HCT116 (cell line): ENCODE results near the gene GYPC. TPM values are rescaled to one million over a fixed set of nuclear protein-coding genes. Genes with fewer than 3 reads are reported as not detected.
"Not testable (repeated sequence)": the region's sequence is repeated elsewhere in the genome, so short reads cannot be mapped to it uniquely, and the experiment has no call there.

ENCODE experiments used
- ATAC-seq: fragments of 200-7000 bp; cut with Tn5 transposase; 2 replicates; pipeline ENCODE4 v1.9.1; 2020; ENCODE audit warnings: mild to moderate bottlenecking, moderate library complexity
- BruUV-seq: library from RNA; stranded (reverse); fragments of 400-500 nt; replicated peaks from 2 replicates; lab custom pipeline; 2021; lab: Mats Ljungman, UMichigan
- CTCF ChIA-PET: fragments of 300-600 bp; sonication (Branson Sonifier 250); formaldehyde crosslinking; loops from one replicate; lab custom pipeline; 2021; ENCODE audit warnings: antibody characterized with exemption; lab: Charles Lee
- POLR2A ChIA-PET: fragments of 300-600, 350-600 bp; sonication (Branson Sonifier 250); formaldehyde crosslinking; loops from one replicate; lab custom pipeline; 2021; ENCODE audit warnings: antibody characterized with exemption; lab: Charles Lee
- RAD21 ChIA-PET, 2 experiments: fragments of 300-600 bp; sonication (Branson Sonifier 250); formaldehyde crosslinking; loops; one replicate each; lab custom pipeline; 2023; ENCODE audit warnings: low total read pairs in 2 of 2; ENCODE audit not compliant: uncharacterized antibody in 2 of 2, unreplicated experiment in 2 of 2, low non-redundant PET in 1 of 2; lab: Charles Lee
- DNase-seq: peaks from one replicate; pipeline ENCODE4 v3.0.0-alpha.2; 2010; ENCODE audit warnings: low read depth, low spot score
- H2AFZ ChIP-seq: fragments of 200-600 bp; shearing (Covaris generic), sonication (generic); 2 replicates; pipeline ENCODE4 v1.6.1; 2017; ENCODE audit warnings: low read depth, mixed run types, mixed read lengths, antibody characterized with exemption, low read length; ENCODE audit not compliant: poor library complexity, severe bottlenecking
- H3K27ac ChIP-seq: 2 replicates; pipeline ENCODE4 v1.5.1; 2012; ENCODE audit warnings: low read depth, low read length
- H3K27me3 ChIP-seq: fragments of 200-600 bp; sonication (generic); 2 replicates; pipeline ENCODE4 v1.6.1; 2016; ENCODE audit warnings: mixed run types, low read length, mixed read lengths; ENCODE audit not compliant: insufficient read depth
- H3K36me3 ChIP-seq, 2 experiments: fragments of 200-500 bp in 1 of 2; fragments of 200-600 bp in 1 of 2; sonication (Bioruptor generic) in 1 of 2; sonication (generic) in 1 of 2; 2 replicates each; pipeline versions ENCODE4 v1.5.1 to v1.6.1; 2014 to 2016; ENCODE audit warnings: low read length in 2 of 2, inconsistent platforms in 1 of 2, mixed read lengths in 1 of 2, mixed run types in 1 of 2; ENCODE audit not compliant: insufficient read depth in 2 of 2, control insufficient read depth in 1 of 2
- H3K4me1 ChIP-seq, 2 experiments: fragments of 200-600 bp in 1 of 2; sonication (generic) in 1 of 2; 2 replicates each; pipeline versions ENCODE4 v1.5.1 to v1.6.1; 2012 to 2017; ENCODE audit warnings: low read length in 2 of 2, inconsistent platforms in 1 of 2, mild to moderate bottlenecking in 1 of 2, mixed read lengths in 1 of 2, mixed run types in 1 of 2, moderate library complexity in 1 of 2; ENCODE audit not compliant: insufficient read depth in 2 of 2, control insufficient read depth in 1 of 2
- H3K4me2 ChIP-seq: fragments of 200-600 bp; sonication (generic); 2 replicates; pipeline ENCODE4 v1.6.1; 2017; ENCODE audit warnings: mixed run types, low read length, mixed read lengths
- H3K4me3 ChIP-seq, 2 experiments: fragments of 200-600 bp in 1 of 2; sonication (generic) in 1 of 2; replicated peaks in 1 of 2; 2 replicates each; pipeline ENCODE4 v1.5.1; 2011 to 2016; ENCODE audit warnings: low read length in 2 of 2, control low read depth in 1 of 2, low read depth in 1 of 2, mild to moderate bottlenecking in 1 of 2, mixed read lengths in 1 of 2, mixed run types in 1 of 2
- H3K79me2 ChIP-seq: fragments of 200-600 bp; sonication (generic); 2 replicates; pipeline ENCODE4 v1.6.1; 2017; ENCODE audit warnings: mild to moderate bottlenecking, mixed run types, low read length, moderate library complexity, mixed read lengths; ENCODE audit not compliant: insufficient read depth
- H3K9ac ChIP-seq: fragments of 200-600 bp; sonication (generic); 2 replicates; pipeline ENCODE4 v1.6.1; 2016; ENCODE audit warnings: low read length, mixed read lengths
- H3K9me2 ChIP-seq: fragments of 200-600 bp; sonication (generic), shearing (Covaris generic); 2 replicates; pipeline ENCODE4 v1.6.1; 2017; ENCODE audit warnings: mixed run types, mild to moderate bottlenecking, moderate library complexity; ENCODE audit not compliant: insufficient read depth
- H3K9me3 ChIP-seq, 2 experiments: fragments of 200-500 bp in 1 of 2; fragments of 200-600 bp in 1 of 2; sonication (Bioruptor generic) in 1 of 2; sonication (generic) in 1 of 2; 2 replicates each; pipeline ENCODE4 v1.6.1; 2014 to 2017; ENCODE audit warnings: low read length in 2 of 2, mixed read lengths in 2 of 2, inconsistent platforms in 1 of 2, low read depth in 1 of 2, mild to moderate bottlenecking in 1 of 2, mixed run types in 1 of 2, moderate library complexity in 1 of 2; ENCODE audit not compliant: control insufficient read depth in 1 of 2, insufficient read depth in 1 of 2
- H4K20me1 ChIP-seq: fragments of 200-600 bp; sonication (generic), shearing (Covaris generic); 2 replicates; pipeline ENCODE4 v1.6.1; 2017; ENCODE audit warnings: mixed run types, mild to moderate bottlenecking, moderate library complexity; ENCODE audit not compliant: insufficient read depth
- EZH2phosphoT487 ChIP-seq: fragments of 200-600 bp; IDR thresholded peaks from 2 replicates; pipeline ENCODE4 v1.6.1; 2018; ENCODE audit warnings: antibody characterized with exemption, borderline replicate concordance
- JUND ChIP-seq: IDR thresholded peaks from 2 replicates; pipeline ENCODE4 v1.6.1; 2012
- POLR2A ChIP-seq: IDR thresholded peaks from 2 replicates; pipeline ENCODE4 v1.7.0; 2011; ENCODE audit warnings: borderline replicate concordance; ENCODE audit not compliant: insufficient read depth, insufficient read length; ENCODE audit errors: extremely low read depth
- POLR2AphosphoS5 ChIP-seq: IDR thresholded peaks from 2 replicates; pipeline ENCODE4 v1.6.1; 2011; ENCODE audit warnings: mild to moderate bottlenecking, low read depth, low read length, moderate library complexity
- SRF ChIP-seq: IDR thresholded peaks from 2 replicates; pipeline ENCODE4 v1.6.1; 2012; ENCODE audit warnings: low read depth
- TCF7L2 ChIP-seq: IDR thresholded peaks from 2 replicates; pipeline ENCODE4 v1.7.0; 2011; ENCODE audit warnings: borderline replicate concordance, inconsistent platforms; ENCODE audit not compliant: insufficient read depth, insufficient read length; ENCODE audit errors: extremely low read depth
- intact Hi-C: fragments of 100-400 bp; cut with micrococcal nuclease; formaldehyde crosslinking; loops from 2 replicates; pipeline ENCODE4 v1.10.0; 2022
- total RNA-seq: library from RNA; stranded (reverse); gene quantifications from one replicate; pipeline ENCODE4 v1.2.1, GENCODE V29; 2021; ENCODE audit not compliant: unreplicated experiment
- TF ChIP-seq, protein P1 (sequence below): IDR thresholded peaks from 2 replicates; pipeline ENCODE4 v1.6.1; 2012
- TF ChIP-seq, protein P2 (sequence below): IDR thresholded peaks from 2 replicates; pipeline ENCODE4 v1.6.1; 2011; ENCODE audit warnings: mild to moderate bottlenecking, low read length, moderate library complexity; ENCODE audit not compliant: insufficient replicate concordance; ENCODE audit errors: extremely low read depth
- TF ChIP-seq, protein P3 (sequence below), 3 experiments: fragments of 200-600 bp in 1 of 3; sonication (generic) in 1 of 3; IDR thresholded peaks in 2 of 3; conservative IDR thresholded peaks in 1 of 3; 2 replicates each; pipeline ENCODE4 v1.5.1; 2012 to 2017; ENCODE audit warnings: low read depth in 2 of 3, low read length in 2 of 3, antibody characterized with exemption in 1 of 3, borderline replicate concordance in 1 of 3, control low read depth in 1 of 3, mild to moderate bottlenecking in 1 of 3, mixed read lengths in 1 of 3, mixed run types in 1 of 3, moderate library complexity in 1 of 3; ENCODE audit not compliant: insufficient read depth in 1 of 3

GYPC gene
- total RNA-seq, 1 experiment from 2014 or later, result 0.66 TPM

DNA sequence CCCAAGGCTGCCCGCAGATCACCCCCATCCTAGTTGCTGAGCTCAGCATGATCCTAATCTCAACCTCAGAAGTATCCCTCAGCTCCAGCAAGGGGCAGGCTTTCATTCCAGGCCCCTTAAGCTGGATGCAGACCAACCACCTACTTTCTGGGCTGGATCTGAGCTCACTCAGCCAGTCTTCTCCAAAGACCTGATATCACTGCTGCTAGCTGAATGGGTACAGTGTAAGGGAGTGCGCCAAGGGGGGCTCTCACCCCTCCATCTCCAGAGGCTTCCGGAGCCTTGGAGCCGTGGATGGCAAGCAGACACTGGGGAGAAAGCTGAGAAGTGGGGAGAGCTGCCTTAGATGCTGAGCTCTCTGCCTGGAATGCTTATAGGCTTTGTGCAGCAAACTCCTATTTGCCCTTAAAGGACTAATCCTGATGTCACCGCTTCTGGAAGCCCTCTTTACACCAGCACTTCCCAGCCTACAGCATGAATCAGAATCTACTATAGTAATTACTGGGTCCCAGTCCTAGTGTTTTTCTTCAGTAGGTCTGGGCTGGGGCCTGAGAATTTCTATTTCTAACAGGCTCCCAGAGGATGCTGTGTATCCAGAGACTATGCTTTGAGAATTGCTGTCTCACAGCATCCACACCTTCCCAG, 31.0 kb downstream of the GYPC start:
- RAD21 ChIA-PET, result no interaction called here
- H3K4me1 ChIP-seq, result no peaks in the 10 kb centered on the region
- H2AFZ ChIP-seq, result no peak overlapping the region
- no peaks in the 10 kb centered on the region for H3K9me3 ChIP-seq
- H3K9ac ChIP-seq, result no peak overlapping the region
- no TSS peak for BruUV-seq
- H3K9me2 ChIP-seq, result no peaks in the 10 kb centered on the region
- no peak overlapping the region for H3K27ac ChIP-seq
- TF ChIP-seq, protein P1, sequence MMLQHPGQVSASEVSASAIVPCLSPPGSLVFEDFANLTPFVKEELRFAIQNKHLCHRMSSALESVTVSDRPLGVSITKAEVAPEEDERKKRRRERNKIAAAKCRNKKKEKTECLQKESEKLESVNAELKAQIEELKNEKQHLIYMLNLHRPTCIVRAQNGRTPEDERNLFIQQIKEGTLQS, result no peak
- TF ChIP-seq POLR2AphosphoS5 (no peak), JUND (no peak)
- H3K79me2 ChIP-seq, result no peaks in the 10 kb centered on the region
- H3K36me3 ChIP-seq, result no peaks in the 10 kb centered on the region
- intact Hi-C loops, result no loop called here
- peaks cover 29% of the 10 kb centered on the region for H3K27me3 ChIP-seq
- no peak overlapping the region for H3K4me2 ChIP-seq
- ATAC-seq (no peak), DNase-seq (no peak)
- POLR2A ChIA-PET, result no interaction called here
- CTCF ChIA-PET, result no interaction called here
- no peak overlapping the region for H3K4me3 ChIP-seq
- H4K20me1 ChIP-seq, result no peaks in the 10 kb centered on the region

DNA sequence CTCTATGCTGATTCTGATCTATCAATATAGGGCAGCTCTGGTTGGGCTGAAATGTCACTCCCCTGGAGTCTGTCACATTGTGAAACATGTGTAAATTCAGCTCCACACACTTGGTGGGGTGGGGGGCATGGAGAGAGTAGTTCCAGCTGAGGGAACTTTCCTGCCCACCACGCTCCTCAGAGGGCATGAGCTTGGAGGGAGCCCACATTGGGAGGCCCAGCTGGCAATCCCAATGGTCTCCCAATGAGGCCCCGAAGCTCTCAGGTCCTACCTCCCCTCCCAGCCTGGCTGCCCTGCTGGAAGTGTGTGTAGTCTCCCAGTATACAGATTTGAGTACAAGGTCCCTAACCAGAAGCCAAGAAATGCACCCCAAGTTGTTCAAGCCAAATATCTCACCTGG, 31.5 kb downstream of the GYPC start:
- Histone ChIP-seq H3K4me3 (no peak overlapping the region), H4K20me1 (no peaks in the 10 kb centered on the region)
- no peak for DNase-seq
- TF ChIP-seq SRF (no peak), TCF7L2 (no peak), POLR2AphosphoS5 (no peak), POLR2A (no peak), JUND (no peak), EZH2phosphoT487 (no peak)
- TF ChIP-seq, protein P2, sequence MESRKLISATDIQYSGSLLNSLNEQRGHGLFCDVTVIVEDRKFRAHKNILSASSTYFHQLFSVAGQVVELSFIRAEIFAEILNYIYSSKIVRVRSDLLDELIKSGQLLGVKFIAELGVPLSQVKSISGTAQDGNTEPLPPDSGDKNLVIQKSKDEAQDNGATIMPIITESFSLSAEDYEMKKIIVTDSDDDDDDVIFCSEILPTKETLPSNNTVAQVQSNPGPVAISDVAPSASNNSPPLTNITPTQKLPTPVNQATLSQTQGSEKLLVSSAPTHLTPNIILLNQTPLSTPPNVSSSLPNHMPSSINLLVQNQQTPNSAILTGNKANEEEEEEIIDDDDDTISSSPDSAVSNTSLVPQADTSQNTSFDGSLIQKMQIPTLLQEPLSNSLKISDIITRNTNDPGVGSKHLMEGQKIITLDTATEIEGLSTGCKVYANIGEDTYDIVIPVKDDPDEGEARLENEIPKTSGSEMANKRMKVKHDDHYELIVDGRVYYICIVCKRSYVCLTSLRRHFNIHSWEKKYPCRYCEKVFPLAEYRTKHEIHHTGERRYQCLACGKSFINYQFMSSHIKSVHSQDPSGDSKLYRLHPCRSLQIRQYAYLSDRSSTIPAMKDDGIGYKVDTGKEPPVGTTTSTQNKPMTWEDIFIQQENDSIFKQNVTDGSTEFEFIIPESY, result no peak
- TF ChIP-seq, protein P3, sequence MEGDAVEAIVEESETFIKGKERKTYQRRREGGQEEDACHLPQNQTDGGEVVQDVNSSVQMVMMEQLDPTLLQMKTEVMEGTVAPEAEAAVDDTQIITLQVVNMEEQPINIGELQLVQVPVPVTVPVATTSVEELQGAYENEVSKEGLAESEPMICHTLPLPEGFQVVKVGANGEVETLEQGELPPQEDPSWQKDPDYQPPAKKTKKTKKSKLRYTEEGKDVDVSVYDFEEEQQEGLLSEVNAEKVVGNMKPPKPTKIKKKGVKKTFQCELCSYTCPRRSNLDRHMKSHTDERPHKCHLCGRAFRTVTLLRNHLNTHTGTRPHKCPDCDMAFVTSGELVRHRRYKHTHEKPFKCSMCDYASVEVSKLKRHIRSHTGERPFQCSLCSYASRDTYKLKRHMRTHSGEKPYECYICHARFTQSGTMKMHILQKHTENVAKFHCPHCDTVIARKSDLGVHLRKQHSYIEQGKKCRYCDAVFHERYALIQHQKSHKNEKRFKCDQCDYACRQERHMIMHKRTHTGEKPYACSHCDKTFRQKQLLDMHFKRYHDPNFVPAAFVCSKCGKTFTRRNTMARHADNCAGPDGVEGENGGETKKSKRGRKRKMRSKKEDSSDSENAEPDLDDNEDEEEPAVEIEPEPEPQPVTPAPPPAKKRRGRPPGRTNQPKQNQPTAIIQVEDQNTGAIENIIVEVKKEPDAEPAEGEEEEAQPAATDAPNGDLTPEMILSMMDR (IDR thresholded peaks at IDR 0.05 in 2 of 3, conservative IDR thresholded peaks at IDR 0.05 in 1 of 3; ENCODE audit: borderline replicate concordance in 1 of 3, insufficient read depth in 1 of 3, low read depth in 2 of 3, low read length in 2 of 3), result no peak
- TF ChIP-seq, all 23 proteins: peak for 0
- no peak for ATAC-seq
- ChIA-PET RAD21 (no interaction called here), POLR2A (no interaction called here), CTCF (no interaction called here)
- no peaks in the 10 kb centered on the region for H3K36me3 ChIP-seq
- H3K9me2 ChIP-seq, result no peaks in the 10 kb centered on the region
- no peak overlapping the region for H3K4me2 ChIP-seq
- no peaks in the 10 kb centered on the region for H3K9me3 ChIP-seq
- intact Hi-C loops, result no loop called here
- H3K79me2 ChIP-seq, result no peaks in the 10 kb centered on the region
- no peaks in the 10 kb centered on the region for H3K4me1 ChIP-seq
- H2AFZ ChIP-seq, result no peak overlapping the region
- H3K27ac ChIP-seq, result no peak overlapping the region
- no peak overlapping the region for H3K9ac ChIP-seq
- H3K27me3 ChIP-seq, result peaks cover 29% of the 10 kb centered on the region
- no TSS peak for BruUV-seq

DNA sequence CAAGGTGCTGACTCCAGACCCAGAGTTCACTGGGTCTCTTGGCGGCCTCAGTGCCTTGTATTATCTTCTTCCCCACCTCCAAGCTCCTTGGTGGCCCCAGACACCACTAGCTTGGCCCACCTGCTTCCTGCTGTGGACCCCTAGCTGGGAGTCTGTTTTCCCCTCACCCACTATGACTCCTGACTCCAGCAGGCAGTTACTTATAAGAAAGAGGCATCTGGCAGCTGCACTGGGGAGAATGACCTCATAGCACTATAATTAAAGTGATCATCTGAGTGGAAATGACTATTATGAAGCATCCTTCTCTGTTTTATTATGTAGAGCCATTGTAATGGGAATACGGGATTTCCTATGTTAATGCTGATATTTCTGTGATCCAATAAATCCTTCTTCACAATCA, 32.6 kb downstream of the GYPC start:
- BruUV-seq, H3K4me3 ChIP-seq, H3K9me2 ChIP-seq, POLR2A ChIA-PET, H3K9ac ChIP-seq, DNase-seq, H3K27ac ChIP-seq, H2AFZ ChIP-seq, CTCF ChIA-PET, H3K79me2 ChIP-seq, H3K4me2 ChIP-seq, H4K20me1 ChIP-seq, H3K36me3 ChIP-seq, H3K9me3 ChIP-seq, H3K4me1 ChIP-seq, ATAC-seq, intact Hi-C loops, RAD21 ChIA-PET: not testable (repeated sequence)
- peaks cover 29% of the 10 kb centered on the region for H3K27me3 ChIP-seq
